Pericardium fibroblast (primary cell): ENCODE measurements around the gene FOXJ3. TPM values are rescaled to one million over a fixed set of nuclear protein-coding genes. Genes with fewer than 3 reads are reported as not detected.

Experiments
- total RNA-seq: library from RNA; depleted of rRNA; stranded (reverse); fragments of >200 nt; gene quantifications from 2 replicates; pipeline ENCODE4 v1.2.3, GENCODE V29; 2015

Gene FOXJ3
- total RNA-seq, result 15.3 and 15.7 TPM in 2 replicates

GRCh38 chr1:42335050-42335808 lies at the start of gene FOXJ3:
Gene FOXJ3 (minus strand): TSS chr1:42335235. CDS start chr1:42311093, 24,142 bp downstream.

GRCh38 chr1:42380586-42381279 lies 45.7 kb upstream of the FOXJ3 start, which contains the start of gene RIMKLA:
Gene RIMKLA (plus strand): TSS chr1:42380792. CDS start chr1:42380935, 143 bp downstream.

DNA sequence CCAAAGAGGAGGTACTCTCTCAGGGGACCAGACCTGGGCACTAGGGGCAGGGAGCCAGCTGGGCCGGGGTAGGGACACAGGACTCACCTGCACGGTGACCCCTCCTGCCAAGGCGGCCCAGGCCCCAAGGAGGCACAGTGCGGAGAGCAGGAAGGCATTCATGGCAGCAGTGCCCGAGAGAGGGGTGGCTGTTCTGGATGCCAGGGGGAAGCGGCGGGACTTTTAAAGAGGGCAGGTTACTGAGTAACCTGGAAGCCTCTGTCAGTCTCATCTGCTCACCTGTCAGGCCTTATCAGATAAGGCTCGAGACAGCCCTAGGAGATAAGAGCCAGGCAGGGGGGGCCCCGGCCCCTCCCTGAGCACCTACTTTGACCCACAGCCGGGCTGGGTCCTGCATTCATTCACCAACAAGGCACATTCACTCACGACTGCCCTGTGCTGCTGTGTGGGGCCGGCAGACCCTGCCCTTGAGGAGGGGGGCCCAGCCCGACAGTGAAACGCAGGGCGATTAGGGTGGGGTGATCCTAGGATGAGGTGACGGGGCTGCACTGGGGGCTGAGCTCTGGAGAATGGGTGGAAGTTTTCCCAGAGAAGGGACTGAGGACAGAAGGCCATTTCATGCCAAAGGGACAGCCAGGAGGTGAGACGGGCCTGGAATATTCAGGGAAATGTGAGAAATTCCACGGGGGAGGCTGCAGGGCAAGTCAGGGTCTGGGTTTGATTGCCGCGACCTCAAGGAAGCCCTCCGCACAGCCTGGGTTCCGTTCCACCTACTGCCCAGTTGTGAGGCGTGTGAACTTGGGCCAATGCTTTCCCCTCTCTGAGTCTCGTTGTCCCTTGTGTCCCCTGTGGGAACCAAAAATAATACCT lies 170.2 kb downstream of the FOXJ3 start, which contains the start of gene GUCA2A:
Gene GUCA2A (minus strand): TSS at position 195 of the 870 bp plus-strand sequence. CDS start 33 bp downstream, at position 162.

DNA sequence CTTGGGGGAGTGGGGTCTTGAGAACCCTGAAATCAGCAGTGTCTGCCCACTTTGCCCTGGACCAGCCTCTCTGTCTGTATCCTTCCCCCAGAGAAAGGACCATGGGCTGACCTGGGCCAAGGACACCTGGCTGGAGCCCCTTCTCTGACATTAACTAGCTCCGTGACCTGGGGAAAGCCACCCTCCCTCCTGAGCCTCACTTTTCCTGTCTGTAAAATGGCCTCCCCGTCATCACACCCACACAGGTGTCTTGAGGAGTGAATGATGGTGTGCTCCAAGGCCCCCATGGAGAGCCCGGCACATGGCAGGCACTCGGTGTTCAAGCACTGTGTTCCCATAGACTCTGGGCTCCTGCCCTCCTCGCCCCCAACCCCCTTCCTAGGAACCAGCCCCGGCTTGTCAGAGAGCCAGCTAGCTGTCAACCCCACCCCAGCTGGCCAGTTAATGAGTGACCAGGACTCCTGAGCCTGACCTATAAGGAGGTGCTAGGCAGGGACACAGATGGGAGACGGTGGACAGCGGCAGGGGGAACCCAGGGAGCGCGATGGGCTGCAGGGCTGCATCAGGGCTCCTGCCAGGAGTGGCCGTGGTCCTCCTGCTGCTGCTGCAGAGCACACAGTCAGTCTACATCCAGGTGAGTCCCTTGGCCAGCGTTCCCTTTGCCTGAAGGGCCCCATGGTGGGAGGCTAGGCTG lies 182.0 kb downstream of the FOXJ3 start, which contains the start of gene GUCA2B:
Gene GUCA2B (plus strand): TSS at position 504 of the 694 bp plus-strand sequence. CDS start 41 bp downstream, at position 545.

Other genes starting within 250 kb of the FOXJ3 start
- not detected in 2 replicates for gene GUCA2B, start 181.8 kb downstream of the FOXJ3 start, total RNA-seq
- not detected in 2 replicates for gene GUCA2A, start 170.5 kb downstream of the FOXJ3 start, total RNA-seq
- not detected in 2 replicates for gene RIMKLA, start 45.6 kb upstream of the FOXJ3 start, total RNA-seq
- 1.5 and 3.8 TPM in 2 replicates for gene ZMYND12, start 120.8 kb upstream of the FOXJ3 start, total RNA-seq
- 57.8 and 66.6 TPM in 2 replicates for gene PPCS, start 121.3 kb upstream of the FOXJ3 start, total RNA-seq
- gene CCDC30, start 128.1 kb upstream of the FOXJ3 start, total RNA-seq, result 0.47 and 0.51 TPM in 2 replicates